WTC11 (cell line): ENCODE data around the gene KIF26A. TPM values are rescaled to one million over a fixed set of nuclear protein-coding genes. Genes with fewer than 3 reads are reported as not detected.
A peak's percentile ranks its signal among the peaks of the same experiment; 100 is the strongest.

Experiments
- ATAC-seq: fragments of 200-7000 bp; cut with Tn5 transposase; 2 replicates; pipeline ENCODE4 v1.10.0; 2021; ENCODE audit warnings: mild to moderate bottlenecking, moderate library complexity
- CTCF ChIA-PET: fragments of 300-600 bp; sonication (Branson Sonifier 250); formaldehyde crosslinking; loops from one replicate; lab custom pipeline; 2021; ENCODE audit warnings: antibody characterized with exemption; lab: Charles Lee
- POLR2A ChIA-PET: fragments of 350-600 bp; sonication (Branson Sonifier 250); formaldehyde crosslinking; loops from one replicate; lab custom pipeline; 2021; ENCODE audit warnings: antibody characterized with exemption; lab: Charles Lee
- DNase-seq: peaks from one replicate; pipeline ENCODE4 v3.0.0; 2021; ENCODE audit warnings: low spot score
- H3K27ac Mint-ChIP-seq: 2 replicates; pipeline ENCODE4 v1.8.0; 2021; ENCODE audit warnings: mixed read lengths
- H3K27me3 Mint-ChIP-seq: 2 replicates; pipeline ENCODE4 v1.8.0; 2021; ENCODE audit warnings: low read depth, mild to moderate bottlenecking, moderate library complexity, mixed read lengths
- H3K36me3 Mint-ChIP-seq: 2 replicates; pipeline ENCODE4 v1.8.0; 2021; ENCODE audit warnings: mixed read lengths
- H3K4me1 Mint-ChIP-seq: 2 replicates; pipeline ENCODE4 v1.8.0; 2022; ENCODE audit warnings: mixed read lengths
- H3K4me3 Mint-ChIP-seq: 2 replicates; pipeline ENCODE4 v1.8.0; 2021; ENCODE audit warnings: mild to moderate bottlenecking, moderate library complexity, mixed read lengths
- H3K9me3 Mint-ChIP-seq: 2 replicates; pipeline ENCODE4 v1.8.0; 2021; ENCODE audit warnings: mixed read lengths
- AR ChIP-seq: fragments of 250-450 bp; sonication (Bioruptor Pico); IDR thresholded peaks from 2 replicates; pipeline ENCODE4 v1.9.0; 2021; ENCODE audit warnings: mild to moderate bottlenecking
- ARID4B ChIP-seq: sonication (generic); formaldehyde crosslinking; IDR thresholded peaks from 2 replicates; pipeline ENCODE4 v1.8.0; 2023; ENCODE audit warnings: missing genetic modification reagents, mild to moderate bottlenecking, borderline replicate concordance
- ATF6 ChIP-seq: sonication (generic); formaldehyde crosslinking; IDR thresholded peaks from 2 replicates; pipeline ENCODE4 v1.8.1; 2023; ENCODE audit warnings: mild to moderate bottlenecking, missing genetic modification reagents
- CBFB ChIP-seq: sonication (generic); formaldehyde crosslinking; IDR thresholded peaks from 2 replicates; pipeline ENCODE4 v1.8.1; 2022; ENCODE audit warnings: mild to moderate bottlenecking, low read depth, missing genetic modification reagents
- ESRRA ChIP-seq: sonication (generic); formaldehyde crosslinking; IDR thresholded peaks from 2 replicates; pipeline ENCODE4 v1.8.1; 2022; ENCODE audit warnings: mild to moderate bottlenecking, missing genetic modification reagents, borderline replicate concordance
- HMGXB4 ChIP-seq: sonication (generic); formaldehyde crosslinking; IDR thresholded peaks from 2 replicates; pipeline ENCODE4 v1.8.1; 2023; ENCODE audit warnings: mild to moderate bottlenecking, moderate library complexity, missing genetic modification reagents
- NR1H2 ChIP-seq: sonication (generic); formaldehyde crosslinking; IDR thresholded peaks from 2 replicates; pipeline ENCODE4 v1.9.0; 2021; ENCODE audit warnings: mild to moderate bottlenecking, moderate library complexity, missing genetic modification reagents
- NR3C1 ChIP-seq: sonication (generic); formaldehyde crosslinking; conservative IDR thresholded peaks from 2 replicates; pipeline ENCODE4 v1.8.1; 2023; ENCODE audit warnings: low read depth, mild to moderate bottlenecking, missing genetic modification reagents
- RORB ChIP-seq: fragments of 250-450 bp; sonication (Bioruptor Pico); IDR thresholded peaks from 2 replicates; pipeline ENCODE4 v1.9.0; 2021; ENCODE audit warnings: mild to moderate bottlenecking
- TP53 ChIP-seq: sonication (generic); formaldehyde crosslinking; IDR thresholded peaks from 2 replicates; pipeline ENCODE4 v1.8.1; 2023; ENCODE audit warnings: mild to moderate bottlenecking, missing genetic modification reagents
- ZNF121 ChIP-seq: sonication (generic); formaldehyde crosslinking; IDR thresholded peaks from 2 replicates; pipeline ENCODE4 v1.8.0; 2023; ENCODE audit warnings: missing genetic modification reagents
- ZNF219 ChIP-seq: sonication (generic); formaldehyde crosslinking; IDR thresholded peaks from 2 replicates; pipeline ENCODE4 v1.8.0; 2023; ENCODE audit warnings: missing genetic modification reagents, mild to moderate bottlenecking, borderline replicate concordance
- ZNF232 ChIP-seq: sonication (generic); formaldehyde crosslinking; IDR thresholded peaks from 2 replicates; pipeline ENCODE4 v1.8.0; 2022; ENCODE audit warnings: mild to moderate bottlenecking, missing genetic modification reagents
- ZSCAN18 ChIP-seq: fragments of 250-450 bp; sonication (Bioruptor Pico); IDR thresholded peaks from 2 replicates; pipeline ENCODE4 v2.1.2; 2022; ENCODE audit warnings: mild to moderate bottlenecking, moderate library complexity
- total RNA-seq: library from RNA; stranded (reverse); gene quantifications from 3 replicates; pipeline ENCODE4 v1.2.3, GENCODE V29; 2021

Gene KIF26A
- total RNA-seq, 1 experiment from 2014 or later = 53.4 TPM

- Mint-ChIP-seq H3K36me3 (no peaks in the 10 kb centered on the region), H3K9me3 (no peaks in the 10 kb centered on the region), H3K27me3 (no peaks in the 10 kb centered on the region), H3K4me3 (no peak overlapping the region), H3K4me1 (peaks cover 5% of the 10 kb centered on the region; the same call in 1 of the 2 replicates), H3K27ac (peak overlapping the region; percentile 34; the same call in 1 of the 2 replicates)
- TF ChIP-seq ZNF121 (CRISPR knock-in tag) (no peak), NR3C1 (CRISPR knock-in tag) (no peak), AR (CRISPR knock-in tag) (no peak), CBFB (no peak), ZNF232 (CRISPR knock-in tag) (no peak), ZSCAN18 (CRISPR knock-in tag) (no peak), ZNF219 (CRISPR knock-in tag) (no peak), NR1H2 (CRISPR knock-in tag) (no peak), TP53 (CRISPR knock-in tag) (no peak), ATF6 (CRISPR knock-in tag) (no peak), ARID4B (CRISPR knock-in tag) (no peak), ESRRA (CRISPR knock-in tag) (no peak), RORB (no peak), HMGXB4 (CRISPR knock-in tag) (no peak)
- ChIA-PET POLR2A (no interaction called here), CTCF (interaction anchor here (1.0 to 1.4 kb wide), 2 partner anchors 117 to 148 kb away, joined by 3 to 4 read pairs; no protein-coding TSS in a partner anchor)
- DNase-seq (no peak), ATAC-seq (no peak)
Measured at GRCh38 chr14:104194716-104195115, 56.3 kb downstream of the KIF26A start.
